HL-60 (cell line): Measurements from ENCODE around the gene MYOG.

Experiments used
- DNase-seq, 2 experiments: peaks; one replicate each; pipeline ENCODE4 v3.0.0-alpha.2; 2010 to 2020; ENCODE audit warnings: low read depth in 1 of 2, low spot score in 1 of 2
- H3K27ac ChIP-seq: fragments of 250-450 bp; sonication (Bioruptor Pico); replicated peaks from 2 replicates; pipeline ENCODE4 v1.5.1; 2020; ENCODE audit warnings: mild to moderate bottlenecking, moderate library complexity
- H3K27me3 ChIP-seq: fragments of 250-450 bp; sonication (Bioruptor Pico); 2 replicates; pipeline ENCODE4 v1.5.1; 2021; ENCODE audit warnings: mild to moderate bottlenecking, moderate library complexity; ENCODE audit not compliant: insufficient read depth, poor library complexity, severe bottlenecking
- H3K4me3 ChIP-seq: replicated peaks from 2 replicates; pipeline ENCODE4 v1.5.1; 2011; ENCODE audit warnings: mild to moderate bottlenecking, control low read depth, low read length; ENCODE audit not compliant: insufficient read depth
- GABPA ChIP-seq: IDR thresholded peaks from 2 replicates; pipeline ENCODE4 v1.6.1; 2012; ENCODE audit warnings: low read depth
- POLR2AphosphoS5 ChIP-seq: IDR thresholded peaks from 2 replicates; pipeline ENCODE4 v1.6.1; 2012; ENCODE audit warnings: low read depth
- SPI1 ChIP-seq: IDR thresholded peaks from 2 replicates; pipeline ENCODE4 v1.6.1; 2012; ENCODE audit warnings: low read depth, mild to moderate bottlenecking, borderline replicate concordance
- TF ChIP-seq, protein P1 (sequence below): IDR thresholded peaks from one replicate; pipeline ENCODE4 v1.5.1; 2011; ENCODE audit warnings: low read length, control low read depth, inconsistent platforms; ENCODE audit not compliant: insufficient read depth
- TF ChIP-seq, protein P2 (sequence below): IDR thresholded peaks from 2 replicates; pipeline ENCODE4 v1.6.1; 2012; ENCODE audit warnings: low read depth; ENCODE audit not compliant: insufficient replicate concordance

MYOG gene

DNA sequence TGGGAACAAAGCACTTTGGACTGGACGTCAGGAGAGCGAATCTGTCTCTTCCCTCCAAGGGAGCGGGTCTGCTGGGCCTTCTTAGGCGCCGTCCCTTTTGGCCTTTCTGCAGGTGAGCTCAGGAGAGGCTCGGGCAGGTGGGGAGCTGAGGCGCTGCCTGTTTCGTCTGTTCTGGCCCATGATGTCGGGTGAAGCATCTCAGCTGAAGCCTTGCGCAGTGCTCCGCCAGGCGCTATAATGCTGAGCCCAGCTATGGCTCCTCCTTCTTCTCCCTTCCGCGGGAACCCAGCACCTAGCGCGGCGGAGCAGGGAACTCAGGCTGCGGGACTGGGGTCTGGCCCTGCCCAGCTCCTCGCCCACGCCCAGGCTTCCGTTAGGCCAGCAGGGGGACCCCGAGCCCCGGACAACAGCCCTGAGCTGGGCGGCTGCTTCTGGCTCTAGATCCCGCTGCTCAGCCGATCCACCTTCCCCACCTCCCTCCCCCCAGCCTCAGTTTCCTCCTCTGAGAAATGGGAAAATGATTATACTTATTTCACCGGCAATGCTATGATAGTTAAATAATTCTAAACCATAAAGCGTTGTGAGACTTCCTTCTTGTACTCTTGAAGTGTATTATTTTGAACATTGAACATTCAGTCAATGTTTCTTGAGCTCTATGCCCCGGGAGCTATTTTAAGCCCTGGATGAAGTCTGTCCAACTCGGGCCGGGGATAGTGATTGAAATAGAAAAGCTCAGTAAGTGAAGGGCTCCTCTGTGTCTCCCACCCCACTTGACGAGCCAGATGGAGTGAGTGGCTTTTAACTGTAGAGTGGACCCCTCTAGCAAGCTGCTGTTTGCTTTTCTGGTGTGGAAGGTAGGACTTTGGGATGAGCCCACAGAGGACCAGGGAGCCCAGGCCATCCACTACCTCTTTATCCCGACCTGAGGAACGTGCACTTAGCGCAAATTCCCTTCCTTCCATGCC, 32.1 kb upstream of the MYOG start:
- DNase-seq = peak in 1 of 2 experiments; percentile 58
- H3K4me3 ChIP-seq = no peak overlapping the region
- no peak for TF ChIP-seq GABPA
- TF ChIP-seq, protein P1, sequence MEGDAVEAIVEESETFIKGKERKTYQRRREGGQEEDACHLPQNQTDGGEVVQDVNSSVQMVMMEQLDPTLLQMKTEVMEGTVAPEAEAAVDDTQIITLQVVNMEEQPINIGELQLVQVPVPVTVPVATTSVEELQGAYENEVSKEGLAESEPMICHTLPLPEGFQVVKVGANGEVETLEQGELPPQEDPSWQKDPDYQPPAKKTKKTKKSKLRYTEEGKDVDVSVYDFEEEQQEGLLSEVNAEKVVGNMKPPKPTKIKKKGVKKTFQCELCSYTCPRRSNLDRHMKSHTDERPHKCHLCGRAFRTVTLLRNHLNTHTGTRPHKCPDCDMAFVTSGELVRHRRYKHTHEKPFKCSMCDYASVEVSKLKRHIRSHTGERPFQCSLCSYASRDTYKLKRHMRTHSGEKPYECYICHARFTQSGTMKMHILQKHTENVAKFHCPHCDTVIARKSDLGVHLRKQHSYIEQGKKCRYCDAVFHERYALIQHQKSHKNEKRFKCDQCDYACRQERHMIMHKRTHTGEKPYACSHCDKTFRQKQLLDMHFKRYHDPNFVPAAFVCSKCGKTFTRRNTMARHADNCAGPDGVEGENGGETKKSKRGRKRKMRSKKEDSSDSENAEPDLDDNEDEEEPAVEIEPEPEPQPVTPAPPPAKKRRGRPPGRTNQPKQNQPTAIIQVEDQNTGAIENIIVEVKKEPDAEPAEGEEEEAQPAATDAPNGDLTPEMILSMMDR = peak; percentile 59
- peaks cover 8% of the 10 kb centered on the region for H3K27me3 ChIP-seq
- H3K27ac ChIP-seq = no peak overlapping the region

DNA sequence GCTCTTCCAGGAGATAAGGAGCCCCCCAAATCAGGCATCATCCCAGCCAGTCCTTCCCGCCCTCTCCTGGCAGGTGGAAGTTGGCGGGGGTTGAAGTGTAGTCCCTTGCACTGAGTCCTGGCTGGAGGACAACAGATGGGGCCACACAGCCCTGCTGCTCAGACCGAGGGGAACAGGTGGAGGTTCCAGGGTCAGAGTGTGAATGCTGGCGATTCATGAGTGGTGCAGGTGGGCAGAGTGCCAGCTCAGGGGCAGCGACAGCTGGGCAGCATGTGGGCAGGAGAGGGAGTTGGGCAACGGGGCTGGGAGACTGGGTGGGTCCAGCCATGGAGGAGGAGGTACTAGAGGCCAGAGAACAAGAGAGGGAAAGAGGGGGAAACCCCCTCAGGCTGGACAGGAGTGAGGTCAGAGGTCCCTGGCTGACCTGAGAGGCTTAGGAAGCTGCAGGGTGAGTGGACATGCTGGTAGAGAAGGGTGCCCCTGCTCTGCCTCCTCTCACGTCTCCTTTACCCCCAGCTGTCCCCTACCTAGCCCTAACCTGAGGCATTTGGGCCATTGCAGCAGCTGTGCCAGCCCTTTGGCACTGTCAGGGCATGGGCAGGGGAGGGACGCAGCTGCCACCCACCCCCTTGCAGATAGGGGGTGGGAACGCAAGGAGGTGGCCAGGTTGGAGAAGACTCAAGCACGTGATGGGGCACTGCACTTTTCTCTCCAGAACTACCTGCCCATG, 30.4 kb upstream of the MYOG start:
- DNase-seq = no peak
- H3K27me3 ChIP-seq = peaks cover 8% of the 10 kb centered on the region
- no peak overlapping the region for H3K4me3 ChIP-seq
- TF ChIP-seq, protein P2, sequence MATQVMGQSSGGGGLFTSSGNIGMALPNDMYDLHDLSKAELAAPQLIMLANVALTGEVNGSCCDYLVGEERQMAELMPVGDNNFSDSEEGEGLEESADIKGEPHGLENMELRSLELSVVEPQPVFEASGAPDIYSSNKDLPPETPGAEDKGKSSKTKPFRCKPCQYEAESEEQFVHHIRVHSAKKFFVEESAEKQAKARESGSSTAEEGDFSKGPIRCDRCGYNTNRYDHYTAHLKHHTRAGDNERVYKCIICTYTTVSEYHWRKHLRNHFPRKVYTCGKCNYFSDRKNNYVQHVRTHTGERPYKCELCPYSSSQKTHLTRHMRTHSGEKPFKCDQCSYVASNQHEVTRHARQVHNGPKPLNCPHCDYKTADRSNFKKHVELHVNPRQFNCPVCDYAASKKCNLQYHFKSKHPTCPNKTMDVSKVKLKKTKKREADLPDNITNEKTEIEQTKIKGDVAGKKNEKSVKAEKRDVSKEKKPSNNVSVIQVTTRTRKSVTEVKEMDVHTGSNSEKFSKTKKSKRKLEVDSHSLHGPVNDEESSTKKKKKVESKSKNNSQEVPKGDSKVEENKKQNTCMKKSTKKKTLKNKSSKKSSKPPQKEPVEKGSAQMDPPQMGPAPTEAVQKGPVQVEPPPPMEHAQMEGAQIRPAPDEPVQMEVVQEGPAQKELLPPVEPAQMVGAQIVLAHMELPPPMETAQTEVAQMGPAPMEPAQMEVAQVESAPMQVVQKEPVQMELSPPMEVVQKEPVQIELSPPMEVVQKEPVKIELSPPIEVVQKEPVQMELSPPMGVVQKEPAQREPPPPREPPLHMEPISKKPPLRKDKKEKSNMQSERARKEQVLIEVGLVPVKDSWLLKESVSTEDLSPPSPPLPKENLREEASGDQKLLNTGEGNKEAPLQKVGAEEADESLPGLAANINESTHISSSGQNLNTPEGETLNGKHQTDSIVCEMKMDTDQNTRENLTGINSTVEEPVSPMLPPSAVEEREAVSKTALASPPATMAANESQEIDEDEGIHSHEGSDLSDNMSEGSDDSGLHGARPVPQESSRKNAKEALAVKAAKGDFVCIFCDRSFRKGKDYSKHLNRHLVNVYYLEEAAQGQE = no peak
- TF ChIP-seq SPI1 (no peak), POLR2AphosphoS5 (no peak), GABPA (no peak)
- TF ChIP-seq, protein P1 = no peak
- no peak overlapping the region for H3K27ac ChIP-seq

DNA sequence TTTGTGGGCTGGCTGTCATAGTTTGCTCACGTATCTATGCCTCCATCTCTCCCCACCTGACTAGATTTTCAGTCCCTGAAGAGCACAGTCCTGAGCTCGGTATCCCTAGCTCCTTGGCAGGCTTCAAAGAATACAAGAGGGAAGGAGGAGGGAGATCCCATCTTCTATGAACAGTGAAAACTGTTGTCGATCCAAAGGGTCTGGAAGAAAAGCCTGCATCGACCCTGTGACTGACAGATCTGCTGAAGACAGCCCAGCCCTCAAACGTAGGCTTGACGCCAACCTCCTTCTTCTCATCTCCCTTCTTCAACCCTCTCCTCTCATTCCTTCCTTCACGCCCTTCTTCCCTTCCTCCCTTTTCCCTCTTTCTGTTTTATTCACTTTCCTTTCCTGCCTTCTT, 28.4 kb upstream of the MYOG start:
- Histone ChIP-seq H3K27ac (no peak overlapping the region), H3K27me3 (peaks cover 4% of the 10 kb centered on the region), H3K4me3 (no peak overlapping the region)
- DNase-seq = no peak
- TF ChIP-seq, protein P2 = no peak
- TF ChIP-seq GABPA = no peak
- no peak for TF ChIP-seq SPI1
- TF ChIP-seq, protein P1 = no peak
- TF ChIP-seq POLR2AphosphoS5 = no peak
